Cardiac fibroblast (primary cell): Measurements from ENCODE around the gene PEDS1.

Experiments used
- DNase-seq, 2 donors: peaks; one replicate each; pipeline versions ENCODE4 v3.0.0 to v3.0.0-alpha.2; 2010; ENCODE audit warnings: low read depth in 2 of 2
- H3K4me3 ChIP-seq, 2 donors: replicated peaks in 1 of 2; 1 replicate in 1 of 2; 2 replicates in 1 of 2; pipeline ENCODE4 v1.5.1; 2011; ENCODE audit warnings: low read depth in 2 of 2, low read length in 2 of 2, mild to moderate bottlenecking in 2 of 2, moderate library complexity in 1 of 2
- CTCF ChIP-seq: IDR thresholded peaks from one replicate; pipeline ENCODE4 v1.5.1; 2011; ENCODE audit warnings: low read depth, mild to moderate bottlenecking, low read length, inconsistent platforms

PEDS1 gene

GRCh38 chr20:50193836-50194421, 40.4 kb upstream of the PEDS1 start:
- no peak for TF ChIP-seq CTCF
- DNase-seq: no peak
- peak overlapping the region; percentile 87 to 95 for H3K4me3 ChIP-seq

GRCh38 chr20:50193199-50193835, 39.8 kb upstream of the PEDS1 start:
- H3K4me3 ChIP-seq: peak overlapping the region; percentile 87 to 95
- DNase-seq: peak; percentile 44 to 52
- no peak for TF ChIP-seq CTCF

- no peak for TF ChIP-seq CTCF
- peak; percentile 88 to 94 for DNase-seq
- peak overlapping the region; percentile 87 to 95 for H3K4me3 ChIP-seq
These were observed 39.1 kb upstream of the PEDS1 start for GRCh38 chr20:50192364-50193198.

GRCh38 chr20:50191544-50192363, 38.2 kb upstream of the PEDS1 start:
- DNase-seq: peak; percentile 39 to 53

GRCh38 chr20:50191065-50191543, 37.6 kb upstream of the PEDS1 start:
- peak overlapping the region; percentile 55 to 95 for H3K4me3 ChIP-seq
- DNase-seq: peak in 1 of 2 donors; percentile 58
- no peak for TF ChIP-seq CTCF

More at GRCh38 chr20:50191544-50192363, 38.2 kb upstream of the PEDS1 start:
- peak overlapping the region; percentile 87 to 95 for H3K4me3 ChIP-seq
- no peak for TF ChIP-seq CTCF

- peak within 1 kb of the TSS; percentile 87 to 95 for H3K4me3 ChIP-seq
- peak; percentile 65 for TF ChIP-seq CTCF
- peak; percentile 89 to 95 for DNase-seq
These were observed 36.9 kb upstream of the PEDS1 start, which contains the start of gene CEBPB for GRCh38 chr20:50190251-50191064. Gene CEBPB, plus strand, starts transcription at chr20:50190830. Its CDS starts 204 bp downstream, at chr20:50191034.
